Tracheal epithelial cell (primary cell): ENCODE measurements around the gene LRTM2. TPM values are rescaled to one million over a fixed set of nuclear protein-coding genes. Genes with fewer than 3 reads are reported as not detected.

Experiments used
- total RNA-seq: library from RNA; depleted of rRNA; stranded (reverse); fragments of >200 nt; gene quantifications from 2 replicates; pipeline ENCODE4 v1.2.1, GENCODE V29; 2014

Gene LRTM2
- not detected in 2 replicates for total RNA-seq

GRCh38 chr12:1820191-1820895, at the start of gene LRTM2:
TSS of gene LRTM2 (plus strand) at chr12:1820565. CDS start at chr12:1828149, 7,584 bp downstream.

Other genes starting within 250 kb of the LRTM2 start
- 10.9 and 14.7 TPM in 2 replicates for gene FBXL14, start 226.0 kb upstream of the LRTM2 start, total RNA-seq
- gene WNT5B, start 191.3 kb upstream of the LRTM2 start, total RNA-seq = 0.43 and 27.7 TPM in 2 replicates
- gene ADIPOR2, start 129.5 kb upstream of the LRTM2 start, total RNA-seq = 29.2 and 39.4 TPM in 2 replicates
- gene CACNA2D4, start 98.1 kb downstream of the LRTM2 start, total RNA-seq = not detected in 2 replicates
- 4.7 and 5.1 TPM in 2 replicates for gene DCP1B, start 183.9 kb downstream of the LRTM2 start, total RNA-seq
- gene CACNA1C, start 232.4 kb downstream of the LRTM2 start, total RNA-seq = 0.24 TPM in 1 of 2 replicates, not detected in the other